HUES6 (cell line): ENCODE measurements around the gene DCAF11.

Experiments used
- H3K27ac ChIP-seq: 2 replicates; pipeline ENCODE4 v1.7.0; 2013; ENCODE audit warnings: low read depth, mild to moderate bottlenecking, low read length, inconsistent platforms
- H3K27me3 ChIP-seq: 2 replicates; pipeline ENCODE4 v1.6.1; 2013; ENCODE audit warnings: low read length; ENCODE audit not compliant: control insufficient read depth, insufficient read depth
- H3K36me3 ChIP-seq: 2 replicates; pipeline ENCODE4 v1.6.1; 2013; ENCODE audit warnings: low read length; ENCODE audit not compliant: control insufficient read depth, insufficient read depth
- H3K4me1 ChIP-seq: 2 replicates; pipeline ENCODE4 v1.6.1; 2013; ENCODE audit warnings: low read length; ENCODE audit not compliant: control insufficient read depth, insufficient read depth
- H3K4me3 ChIP-seq: 2 replicates; pipeline ENCODE4 v1.5.1; 2013; ENCODE audit warnings: low read depth, low read length
- H3K9ac ChIP-seq: one replicate; pipeline ENCODE4 v1.6.1; 2013; ENCODE audit warnings: mild to moderate bottlenecking, low read length
- H3K9me3 ChIP-seq: 2 replicates; pipeline ENCODE4 v1.6.1; 2013; ENCODE audit warnings: low read depth, low read length; ENCODE audit not compliant: control insufficient read depth, insufficient read depth

Gene DCAF11

DNA sequence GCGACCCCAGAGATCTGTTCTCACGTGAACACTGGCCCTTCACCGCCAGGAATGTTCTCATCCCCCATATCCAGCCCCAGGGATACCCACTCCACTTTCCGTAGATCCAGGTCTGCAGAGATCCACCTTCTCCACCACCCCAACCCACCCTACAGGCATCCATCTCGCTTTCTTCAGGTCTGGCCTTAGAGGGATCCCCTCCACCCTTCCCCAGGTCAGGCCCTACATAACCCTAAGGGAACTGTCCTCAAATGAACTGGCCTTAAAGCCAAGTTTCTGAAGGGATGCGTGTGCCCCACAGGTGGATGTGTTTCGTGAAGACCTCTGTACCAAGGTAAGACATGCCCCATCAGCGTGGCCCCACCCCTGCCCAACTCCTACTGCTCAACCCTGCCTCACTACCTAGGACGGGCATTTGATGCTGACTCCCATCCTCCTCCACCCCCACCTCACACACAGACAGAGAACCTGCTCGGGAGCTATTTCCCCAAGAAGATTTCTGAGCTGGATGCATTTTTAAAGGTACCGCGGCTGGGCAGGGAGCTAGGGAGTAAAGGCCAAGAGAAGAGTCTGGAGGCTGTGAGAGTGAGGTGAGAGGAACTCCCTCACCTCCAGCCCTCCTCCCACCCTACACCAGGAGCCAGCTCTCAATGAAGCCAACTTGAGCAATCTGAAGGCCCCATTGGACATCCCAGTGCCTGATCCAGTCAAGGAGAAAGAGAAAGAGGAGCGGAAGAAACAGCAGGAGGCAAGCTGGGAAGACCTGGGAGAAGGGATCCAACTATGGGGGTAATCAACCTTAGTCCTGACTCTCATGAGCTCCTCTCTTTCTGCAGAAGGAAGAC, 22.3 kb downstream of the DCAF11 start:
- peak overlapping the region; percentile 96 for H3K4me3 ChIP-seq
- H3K9ac ChIP-seq: peak overlapping the region; percentile 64
- no peak overlapping the region for H3K27ac ChIP-seq
- H3K9me3 ChIP-seq: no peaks in the 10 kb centered on the region
- peaks cover 10% of the 10 kb centered on the region for H3K4me1 ChIP-seq
- no peaks in the 10 kb centered on the region; the same call in 1 of the 2 replicates for H3K27me3 ChIP-seq
- peaks cover 27% of the 10 kb centered on the region for H3K36me3 ChIP-seq

- Histone ChIP-seq H3K9ac (no peak overlapping the region), H3K27me3 (no peaks in the 10 kb centered on the region; the same call in 1 of the 2 replicates), H3K4me3 (0 out of 2 replicates have a peak overlapping the region, but pooled peaks have one; percentile 6), H3K27ac (no peak overlapping the region), H3K36me3 (peaks cover 27% of the 10 kb centered on the region), H3K9me3 (no peaks in the 10 kb centered on the region), H3K4me1 (peaks cover 13% of the 10 kb centered on the region)
These were observed 23.2 kb downstream of the DCAF11 start for GRCh38 chr14:24137529-24138395.

GRCh38 chr14:24138396-24139271, 24.1 kb downstream of the DCAF11 start:
- Histone ChIP-seq H3K9me3 (no peaks in the 10 kb centered on the region), H3K36me3 (peaks cover 27% of the 10 kb centered on the region), H3K9ac (no peak overlapping the region), H3K4me1 (peaks cover 13% of the 10 kb centered on the region), H3K27ac (no peak overlapping the region), H3K27me3 (no peaks in the 10 kb centered on the region; the same call in 1 of the 2 replicates), H3K4me3 (no peak overlapping the region)

GRCh38 chr14:24139272-24139934, 24.8 kb downstream of the DCAF11 start:
- no peak overlapping the region for H3K9ac ChIP-seq
- no peaks in the 10 kb centered on the region for H3K9me3 ChIP-seq
- H3K4me3 ChIP-seq: peak overlapping the region; percentile 24
- peaks cover 35% of the 10 kb centered on the region for H3K36me3 ChIP-seq
- no peaks in the 10 kb centered on the region; the same call in 1 of the 2 replicates for H3K27me3 ChIP-seq
- no peak overlapping the region for H3K27ac ChIP-seq
- peaks cover 13% of the 10 kb centered on the region for H3K4me1 ChIP-seq

DNA sequence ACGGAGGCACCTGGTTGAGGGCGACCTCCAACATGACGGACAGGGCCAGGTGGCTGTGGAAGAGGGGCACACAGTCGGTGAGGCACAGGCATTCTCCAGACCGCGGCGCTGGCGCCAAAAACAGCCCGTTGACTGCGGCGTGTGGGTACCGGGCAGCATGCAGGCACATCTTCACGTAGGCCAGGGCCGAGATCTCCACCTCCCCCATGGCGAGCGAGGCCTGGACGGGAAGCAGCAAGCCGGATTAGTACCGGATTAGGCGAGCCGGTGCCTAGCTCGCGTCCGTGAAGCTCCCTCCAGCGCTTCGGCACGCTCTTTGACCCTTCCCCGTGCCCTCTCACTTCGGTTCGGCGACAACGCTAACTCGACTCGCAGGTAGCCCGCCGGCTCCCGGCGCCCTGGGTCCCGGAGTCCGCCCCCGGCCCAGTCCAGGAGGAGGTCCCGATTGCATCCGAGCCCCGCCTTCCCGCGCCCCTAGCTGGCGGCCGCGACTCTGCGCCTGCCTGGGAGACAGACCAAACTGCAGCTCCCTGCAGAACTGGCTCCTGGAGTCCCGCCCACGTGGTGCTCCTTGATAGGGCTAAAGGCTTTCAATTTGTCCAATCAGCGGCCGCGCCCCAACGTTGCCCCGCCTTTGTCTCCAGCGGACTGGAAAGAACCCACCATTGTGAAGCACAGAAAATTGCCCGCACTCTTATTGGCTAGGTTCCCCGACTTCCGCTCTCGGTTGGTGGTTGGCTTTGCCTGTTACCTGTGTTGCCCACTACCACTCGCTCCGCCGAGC, 26.7 kb downstream of the DCAF11 start, which contains the start of gene EMC9:
Gene EMC9 (minus strand): TSS at position 495 of the 784 bp plus-strand sequence. CDS start 287 bp downstream, at position 208.
- Histone ChIP-seq H3K9ac (peak within 1 kb of the TSS; percentile 88), H3K4me1 (peaks cover 12% of the 10 kb centered on the region), H3K27ac (peak within 1 kb of the TSS; percentile 27; the same call in 1 of the 2 replicates), H3K4me3 (peak within 1 kb of the TSS; percentile 95), H3K27me3 (no peaks in the 10 kb centered on the region; the same call in 1 of the 2 replicates), H3K9me3 (no peaks in the 10 kb centered on the region), H3K36me3 (peaks cover 39% of the 10 kb centered on the region)

DNA sequence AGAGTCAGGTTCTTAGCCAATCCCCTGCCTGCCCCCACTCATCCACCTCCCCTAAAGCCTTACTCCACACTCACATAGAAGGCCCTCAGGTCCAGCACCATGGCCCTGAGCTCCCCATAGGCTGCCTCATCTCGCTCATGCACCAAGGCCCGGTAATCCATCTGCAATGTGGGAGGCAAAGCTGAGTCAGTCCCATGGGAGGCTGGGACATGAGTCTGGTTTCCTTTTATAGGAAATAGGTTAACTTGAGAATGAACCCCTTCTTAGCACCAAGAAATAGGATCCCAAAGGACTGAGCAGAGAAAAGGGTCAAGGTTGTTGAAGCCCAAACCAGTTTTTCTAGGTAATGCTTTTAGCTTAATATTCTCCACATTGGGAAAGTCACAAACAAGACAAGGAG, 28.9 kb downstream of the DCAF11 start:
- Histone ChIP-seq H3K9ac (no peak overlapping the region), H3K9me3 (no peaks in the 10 kb centered on the region), H3K27ac (no peak overlapping the region), H3K4me3 (no peak overlapping the region), H3K27me3 (no peaks in the 10 kb centered on the region), H3K36me3 (peaks cover 26% of the 10 kb centered on the region), H3K4me1 (peaks cover 13% of the 10 kb centered on the region)

DNA sequence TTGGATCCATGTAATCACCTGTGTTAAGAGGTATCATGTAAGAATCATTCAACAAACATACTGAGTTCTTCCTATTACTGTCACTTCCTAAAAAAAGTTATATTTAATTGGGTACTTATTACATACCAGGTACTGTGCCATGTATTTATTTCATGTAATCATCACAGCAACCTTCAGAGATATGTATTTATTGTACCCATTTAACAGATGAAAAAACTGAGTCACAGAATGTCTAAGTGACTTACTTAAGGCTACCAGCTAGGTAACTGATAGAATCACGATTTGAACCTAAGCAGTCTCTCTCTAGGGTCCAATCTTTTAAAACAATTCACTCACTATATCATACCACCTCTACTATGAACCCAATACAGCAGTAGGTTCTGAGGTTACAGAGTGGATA, 29.9 kb downstream of the DCAF11 start:
- H3K36me3 ChIP-seq: peaks cover 21% of the 10 kb centered on the region
- H3K4me1 ChIP-seq: peaks cover 14% of the 10 kb centered on the region
- H3K9me3 ChIP-seq: no peaks in the 10 kb centered on the region
- no peak overlapping the region for H3K9ac ChIP-seq
- no peak overlapping the region for H3K4me3 ChIP-seq
- H3K27ac ChIP-seq: no peak overlapping the region
- no peaks in the 10 kb centered on the region for H3K27me3 ChIP-seq

DNA sequence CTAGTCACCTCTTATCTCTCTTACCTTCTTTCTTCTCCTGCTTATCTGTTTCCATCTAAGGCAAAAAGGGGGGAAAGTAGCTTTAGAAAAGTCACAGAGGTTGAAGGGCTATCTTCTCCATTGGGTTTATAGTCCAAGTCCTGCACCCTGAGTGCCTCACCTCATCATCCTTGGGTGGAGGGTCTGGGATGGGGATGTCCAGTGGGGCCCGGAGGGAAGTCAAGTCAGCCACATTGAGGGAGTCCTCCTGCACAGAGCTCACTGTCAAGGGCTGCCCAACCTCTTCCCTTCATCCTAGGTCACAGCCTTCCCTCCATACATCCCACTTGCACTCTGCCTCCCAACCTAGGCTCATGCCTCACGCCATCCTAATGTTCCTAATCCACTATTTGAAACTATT, 30.6 kb downstream of the DCAF11 start:
- no peak overlapping the region for H3K9ac ChIP-seq
- H3K4me1 ChIP-seq: peaks cover 14% of the 10 kb centered on the region
- no peak overlapping the region for H3K27ac ChIP-seq

DNA sequence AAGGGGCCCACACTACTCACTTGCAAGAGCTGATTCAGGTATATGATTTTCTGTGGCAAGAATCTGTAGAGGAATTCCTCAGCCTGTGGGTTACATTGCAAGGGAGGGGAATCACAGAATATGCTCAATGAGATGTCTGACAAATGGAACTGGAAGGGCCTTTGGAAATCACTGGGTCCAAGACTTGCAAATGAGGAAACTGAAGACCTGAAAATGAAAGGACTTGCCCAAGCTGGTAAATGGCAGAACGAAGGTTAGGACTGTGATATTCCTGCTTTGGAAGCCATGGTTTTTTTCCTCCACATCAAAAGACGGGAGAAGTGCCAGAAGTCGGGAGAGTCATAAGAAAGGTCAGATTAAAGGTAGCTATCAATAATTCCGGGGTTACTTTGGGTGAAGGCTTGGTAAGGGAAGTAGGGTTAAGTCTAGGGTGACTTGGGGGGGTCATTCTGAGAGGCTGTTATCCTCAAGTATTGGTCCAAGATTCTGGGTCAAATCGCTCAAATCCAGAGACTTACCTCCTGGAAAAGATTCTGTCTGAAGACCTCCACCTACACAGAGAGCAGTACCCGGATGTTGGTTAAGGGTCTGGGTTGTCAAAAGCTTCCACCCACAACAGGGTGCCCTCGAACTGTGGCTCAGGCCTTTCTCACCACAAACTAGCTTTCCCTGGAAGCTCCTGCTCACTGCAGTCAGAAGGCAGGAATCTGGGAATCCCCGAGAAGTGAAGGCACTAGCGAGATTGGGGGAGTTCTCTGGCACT, 31.3 kb downstream of the DCAF11 start:
- Histone ChIP-seq H3K9ac (peak overlapping the region; percentile 82), H3K36me3 (peaks cover 31% of the 10 kb centered on the region), H3K4me3 (peak overlapping the region; percentile 90), H3K27ac (no peak overlapping the region), H3K4me1 (peaks cover 14% of the 10 kb centered on the region), H3K9me3 (no peaks in the 10 kb centered on the region), H3K27me3 (no peaks in the 10 kb centered on the region)

More for the DNA sequence above, 30.6 kb downstream of the DCAF11 start:
- no peaks in the 10 kb centered on the region for H3K27me3 ChIP-seq
- peaks cover 24% of the 10 kb centered on the region for H3K36me3 ChIP-seq
- no peak overlapping the region for H3K4me3 ChIP-seq
- H3K9me3 ChIP-seq: no peaks in the 10 kb centered on the region
